Stimulated activated CD4-positive, alpha-beta T cell treated with anti-CD3 and anti-CD28 coated beads, Interleukin-4, amount 100 ng/mL, for 1 hour (primary cell): ENCODE measurements around the gene MPZL1.
"Not testable (repeated sequence)": the region's sequence is repeated elsewhere in the genome, so short reads cannot be mapped to it uniquely, and the experiment has no call there.

Source experiments
- DNase-seq: peaks from one replicate; pipeline ENCODE4 v3.0.0-alpha.2; 2020

The MPZL1 gene

GRCh38 chr1:167719715-167720421 lies 1.9 kb upstream of the MPZL1 start:
- not testable (repeated sequence) for DNase-seq

- no peak for DNase-seq
These were observed 691 bp upstream of the MPZL1 start for GRCh38 chr1:167720965-167721616.

GRCh38 chr1:167722152-167722869 lies 529 bp downstream of the MPZL1 start:
- DNase-seq = peak; percentile 35

- DNase-seq = no peak
These were observed 1.1 kb downstream of the MPZL1 start for GRCh38 chr1:167722870-167723251.

GRCh38 chr1:167723707-167724323 lies 2.0 kb downstream of the MPZL1 start:
- DNase-seq = no peak

GRCh38 chr1:167726008-167726407 lies 4.2 kb downstream of the MPZL1 start:
- DNase-seq = no peak

- no peak for DNase-seq
These were observed 7.1 kb downstream of the MPZL1 start for GRCh38 chr1:167728818-167729410.

GRCh38 chr1:167734227-167734626 lies 12.4 kb downstream of the MPZL1 start:
- no peak for DNase-seq

GRCh38 chr1:167734841-167735240 lies 13.1 kb downstream of the MPZL1 start:
- no peak for DNase-seq

- no peak for DNase-seq
These were observed 15.4 kb downstream of the MPZL1 start for GRCh38 chr1:167737169-167737568.

- DNase-seq = no peak
These were observed 16.4 kb downstream of the MPZL1 start for GRCh38 chr1:167738158-167738557.

- DNase-seq = no peak
These were observed 18.0 kb downstream of the MPZL1 start for GRCh38 chr1:167739752-167740151.

GRCh38 chr1:167741103-167741502 lies 19.3 kb downstream of the MPZL1 start:
- not testable (repeated sequence) for DNase-seq

- DNase-seq = not testable (repeated sequence)
These were observed 20.7 kb downstream of the MPZL1 start for GRCh38 chr1:167742392-167743057.

GRCh38 chr1:167744901-167745300 lies 23.1 kb downstream of the MPZL1 start:
- no peak for DNase-seq

GRCh38 chr1:167746013-167746672 lies 24.4 kb downstream of the MPZL1 start:
- no peak for DNase-seq

GRCh38 chr1:167746988-167747655 lies 25.3 kb downstream of the MPZL1 start:
- DNase-seq = no peak

GRCh38 chr1:167747988-167748387 lies 26.2 kb downstream of the MPZL1 start:
- DNase-seq = no peak

GRCh38 chr1:167748906-167749305 lies 27.1 kb downstream of the MPZL1 start:
- DNase-seq = no peak

GRCh38 chr1:167749741-167750140 lies 28.0 kb downstream of the MPZL1 start:
- DNase-seq = no peak

- DNase-seq = no peak
These were observed 28.9 kb downstream of the MPZL1 start for GRCh38 chr1:167750641-167751040.
